ENCODE results near the gene MTG2. TPM values are rescaled to one million over a fixed set of nuclear protein-coding genes. Genes with fewer than 3 reads are reported as not detected.

MTG2 gene
- total and polyA plus RNA-seq, 2 of the 8 experiments (the other 6 are each of a cell fraction or from before 2014, with no cell fraction given), result 14.4 to 22.8 TPM

DNA sequence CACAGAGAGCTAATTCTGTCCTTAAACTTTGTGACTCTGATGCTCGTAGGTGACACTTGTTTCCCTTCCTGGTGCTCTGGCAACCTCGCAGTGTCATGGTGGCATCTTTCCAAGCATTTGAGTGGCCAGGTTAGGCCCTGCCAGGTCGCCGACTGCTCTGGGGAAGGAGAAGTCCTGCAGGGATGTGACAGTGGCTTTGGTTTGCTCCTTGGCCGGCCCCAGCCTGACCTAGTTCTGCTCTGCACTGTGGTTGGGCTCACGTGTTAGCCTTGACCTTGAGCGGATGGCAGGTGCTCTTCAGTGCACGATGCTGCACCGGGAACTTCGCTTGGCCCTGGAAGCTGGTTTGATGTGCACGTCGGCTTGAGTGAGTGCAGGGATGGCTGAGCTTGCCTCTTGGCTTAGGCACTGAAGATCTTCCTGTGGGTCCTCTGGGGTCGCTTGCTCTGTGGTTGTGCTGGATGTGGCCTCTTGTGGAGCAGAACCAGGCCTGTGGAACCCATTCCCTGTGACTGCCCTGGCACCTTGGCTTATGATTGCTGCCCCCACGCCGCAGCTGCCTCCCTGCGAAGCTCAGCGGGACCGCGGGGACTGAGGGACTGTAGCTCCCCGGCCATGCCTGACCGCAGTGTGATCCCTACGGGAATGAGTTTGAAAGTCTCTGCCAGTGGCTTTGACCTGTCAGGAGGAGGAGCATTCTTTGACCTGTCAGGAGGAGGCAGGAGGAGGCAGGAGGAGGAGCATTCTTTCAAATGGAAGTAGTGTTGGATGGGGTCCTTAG, 64.2 kb downstream of the MTG2 start:
- H3K9ac ChIP-seq (replicated peaks in 1 of 4; ENCODE audit: extremely low read depth in 1 of 4, low read depth in 3 of 4, low read length in 3 of 4), result no peak overlapping the region
- H4K91ac ChIP-seq (replicated peaks; ENCODE audit: insufficient read length, low read length), result peak overlapping the region; percentile 25
- no peak overlapping the region for H3K4ac ChIP-seq (replicated peaks; ENCODE audit: insufficient read length, low read depth, low read length)
- TF ChIP-seq SP4 (IDR thresholded peaks at IDR 0.05; ENCODE audit: low read length), result no peak
- TF ChIP-seq SIN3A (conservative IDR thresholded peaks at IDR 0.05 in 1 of 2, IDR thresholded peaks at IDR 0.05 in 1 of 2; ENCODE audit: low read depth in 1 of 2, low read length in 2 of 2), result 0 out of 4 replicates have a peak, but pooled peaks of 1 of the 2 experiments have one; percentile 21
- H4K8ac ChIP-seq (ENCODE audit: extremely low read depth, insufficient read depth, low read length), result no peak overlapping the region
- H3K36me3 ChIP-seq (ENCODE audit: control insufficient read depth in 2 of 4, insufficient read depth in 4 of 4, low read length in 3 of 4), result peaks cover 0 to 2% (median 0%) of the 10 kb centered on the region in 4 experiments; a peak in 1 of 8 replicates
- H3K27me3 ChIP-seq (replicated peaks in 1 of 4; ENCODE audit: control insufficient read depth in 3 of 4, extremely low read depth in 1 of 4, insufficient read depth in 3 of 4, low read length in 3 of 4), result no peaks in the 10 kb centered on the region
- no peak overlapping the region for H3K27ac ChIP-seq (ENCODE audit: low read depth, low read length)
- H2BK12ac ChIP-seq (ENCODE audit: low read depth, low read length), result no peak overlapping the region
- peaks cover 24% of the 10 kb centered on the region for H3K79me1 ChIP-seq (ENCODE audit: low read depth, low read length)
- ChIA-PET CTCF (ENCODE audit: partially characterized antibody) (interaction anchor here (1.2 to 3.5 kb wide), 2 partner anchors 13 to 139 kb away, joined by 3 to 18 read pairs; no protein-coding TSS in a partner anchor), POLR2A (ENCODE audit: partially characterized antibody) (interaction anchor here (0.9 to 1.8 kb wide), 2 partner anchors 13 to 53 kb away, joined by 4 read pairs; no protein-coding TSS in a partner anchor)
- H2AFZ ChIP-seq (ENCODE audit: low read length), result no peak overlapping the region
- peak overlapping the region; percentile 71; the same call in 1 of the 2 replicates for H2BK5ac ChIP-seq (ENCODE audit: low read depth, low read length)
- H3K56ac ChIP-seq (replicated peaks; ENCODE audit: insufficient read length, low read depth, low read length), result no peak overlapping the region
- peaks cover 16 to 35% of the 10 kb centered on the region in 2 experiments for H4K20me1 ChIP-seq (replicated peaks in 1 of 2; ENCODE audit: control insufficient read depth in 1 of 2, insufficient read depth in 2 of 2, low read length in 2 of 2)
- H2AK5ac ChIP-seq (ENCODE audit: low read depth, low read length), result peak overlapping the region; percentile 13; the same call in 1 of the 2 replicates
- H3K23me2 ChIP-seq (ENCODE audit: low read depth, low read length), result no peaks in the 10 kb centered on the region
- H3K23ac ChIP-seq (ENCODE audit: insufficient read length), result no peak overlapping the region
- peak overlapping the region in 1 of 2 experiments; percentile 8; a peak in 1 of 4 replicates for H3K4me2 ChIP-seq (ENCODE audit: insufficient read depth in 1 of 2, low read depth in 2 of 2, low read length in 2 of 2)
- FAIRE-seq (no peak), DNase-seq (ENCODE audit: low read depth in 1 of 2, low spot score in 2 of 2) (no peak)
- no peak overlapping the region for H2BK20ac ChIP-seq (ENCODE audit: low read length)
- H3K18ac ChIP-seq (ENCODE audit: extremely low read depth, low read length), result no peak overlapping the region
- H2BK15ac ChIP-seq (ENCODE audit: low read length), result no peak overlapping the region
- H3K14ac ChIP-seq (ENCODE audit: insufficient read length), result no peak overlapping the region
- H2BK120ac ChIP-seq (replicated peaks; ENCODE audit: low read depth, low read length), result no peak overlapping the region
- peaks cover 0 to 77% of the 10 kb centered on the region in 2 experiments for H3K79me2 ChIP-seq (ENCODE audit: control insufficient read depth in 1 of 2, insufficient read depth in 2 of 2, low read length in 2 of 2)
- no peak overlapping the region for H3K4me3 ChIP-seq (ENCODE audit: extremely low read depth in 1 of 4, insufficient read depth in 2 of 4, low read depth in 3 of 4, low read length in 4 of 4)
- H3K4me1 ChIP-seq (replicated peaks in 1 of 4; ENCODE audit: control insufficient read depth in 3 of 4, insufficient read depth in 4 of 4, low read length in 3 of 4), result peaks cover 0 to 3% (median 0%) of the 10 kb centered on the region in 4 experiments; a peak in 2 of 7 replicates
- 92% methylated on average over 22 of the region's 22 CpGs; no CpG with 5 or more reads in 1 of the 2 experiments for WGBS, 2 experiments (ENCODE audit: extremely low coverage in 1 of 2, insufficient coverage in 1 of 2, insufficient read length in 1 of 2, insufficient replicate concordance in 2 of 2, low coverage in 1 of 2, low lambda C conversion rate in 2 of 2, missing lambda C conversion rate in 1 of 2)
- H4K5ac ChIP-seq (ENCODE audit: insufficient read length, low read depth, low read length), result no peak overlapping the region
- no peaks in the 10 kb centered on the region for H3K9me3 ChIP-seq (ENCODE audit: insufficient read depth in 2 of 2, low read depth in 1 of 2, low read length in 1 of 2)
